Forelimb muscle (tissue), 1 donor: Measurements from ENCODE around the gene ZFYVE28. TPM values are rescaled to one million over a fixed set of nuclear protein-coding genes. Genes with fewer than 3 reads are reported as not detected.

Experiments used
- DNase-seq: peaks from one replicate; pipeline ENCODE4 v3.0.0-alpha.2; 2013; ENCODE audit warnings: low read depth
- polyA plus RNA-seq: library from polyadenylated mRNA; unstranded; fragments of 120-200 nt; gene quantifications from one replicate; pipeline ENCODE4 v1.2.1, GENCODE V29; 2013; ENCODE audit not compliant: insufficient read length

ZFYVE28 gene
- polyA plus RNA-seq, 1 donor = 1.7 TPM

- DNase-seq = no peak
These were observed 85.0 kb downstream of the ZFYVE28 start for GRCh38 chr4:2333356-2333841.

GRCh38 chr4:2332976-2333319, 85.5 kb downstream of the ZFYVE28 start:
- no peak for DNase-seq

- DNase-seq = no peak
These were observed 86.1 kb downstream of the ZFYVE28 start for GRCh38 chr4:2332201-2332975.

GRCh38 chr4:2331519-2332200, 86.8 kb downstream of the ZFYVE28 start:
- no peak for DNase-seq

GRCh38 chr4:2331043-2331420, 87.4 kb downstream of the ZFYVE28 start:
- no peak for DNase-seq

GRCh38 chr4:2330091-2331042, 88.1 kb downstream of the ZFYVE28 start:
- DNase-seq = no peak

GRCh38 chr4:2327579-2327978, 90.9 kb downstream of the ZFYVE28 start:
- no peak for DNase-seq

GRCh38 chr4:2324891-2325290, 93.6 kb downstream of the ZFYVE28 start:
- no peak for DNase-seq

- DNase-seq = no peak
These were observed 95.6 kb downstream of the ZFYVE28 start for GRCh38 chr4:2322841-2323240.

GRCh38 chr4:2322227-2322626, 96.2 kb downstream of the ZFYVE28 start:
- DNase-seq = no peak

- no peak for DNase-seq
These were observed 96.9 kb downstream of the ZFYVE28 start for GRCh38 chr4:2321279-2322196.

- no peak for DNase-seq
These were observed 97.7 kb downstream of the ZFYVE28 start for GRCh38 chr4:2320746-2321145.

GRCh38 chr4:2320152-2320551, 98.3 kb downstream of the ZFYVE28 start:
- DNase-seq = no peak

- no peak for DNase-seq
These were observed 99.6 kb downstream of the ZFYVE28 start for GRCh38 chr4:2318885-2319284.

GRCh38 chr4:2318476-2318875, 100.0 kb downstream of the ZFYVE28 start:
- no peak for DNase-seq

GRCh38 chr4:2313366-2313765, 105.1 kb downstream of the ZFYVE28 start:
- DNase-seq = no peak

GRCh38 chr4:2306773-2307410, 111.6 kb downstream of the ZFYVE28 start:
- DNase-seq = no peak

- no peak for DNase-seq
These were observed 112.5 kb downstream of the ZFYVE28 start for GRCh38 chr4:2305766-2306501.

- no peak for DNase-seq
These were observed 113.4 kb downstream of the ZFYVE28 start for GRCh38 chr4:2304877-2305561.
